KMS-11 (cell line): ENCODE data around the gene WDR47.
"Not testable (repeated sequence)": the region's sequence is repeated elsewhere in the genome, so short reads cannot be mapped to it uniquely, and the experiment has no call there.

Experiments used
- H2AFZ ChIP-seq: fragments of 200-600 bp; sonication (generic); 2 replicates; pipeline ENCODE4 v1.6.1; 2016; ENCODE audit warnings: antibody characterized with exemption, mixed run types, low read depth
- H3K27ac ChIP-seq: fragments of 200-600 bp; sonication (generic); 2 replicates; pipeline ENCODE4 v1.6.1; 2016; ENCODE audit warnings: mild to moderate bottlenecking, mixed run types
- H3K27me3 ChIP-seq: fragments of 200-600 bp; sonication (generic); 2 replicates; pipeline ENCODE4 v1.6.1; 2017; ENCODE audit warnings: mild to moderate bottlenecking, low read depth, mixed run types, moderate library complexity; ENCODE audit not compliant: insufficient read depth
- H3K36me3 ChIP-seq: fragments of 200-600 bp; sonication (generic); 2 replicates; pipeline ENCODE4 v1.6.1; 2017; ENCODE audit warnings: mild to moderate bottlenecking, mixed run types; ENCODE audit not compliant: insufficient read depth
- H3K4me1 ChIP-seq: fragments of 200-600 bp; sonication (generic); 2 replicates; pipeline ENCODE4 v1.6.1; 2016; ENCODE audit warnings: mild to moderate bottlenecking, low read depth, mixed run types; ENCODE audit not compliant: poor library complexity, severe bottlenecking
- H3K4me2 ChIP-seq: fragments of 200-600 bp; sonication (generic); 2 replicates; pipeline ENCODE4 v1.7.0; 2016; ENCODE audit warnings: mild to moderate bottlenecking, mixed run types
- H3K4me3 ChIP-seq: fragments of 200-600 bp; sonication (generic); IDR thresholded peaks from 2 replicates; pipeline ENCODE4 v1.6.1; 2017; ENCODE audit warnings: low read depth, low read length, mixed read lengths; ENCODE audit not compliant: insufficient read depth
- H3K79me2 ChIP-seq: fragments of 200-600 bp; sonication (generic); 2 replicates; pipeline ENCODE4 v1.6.1; 2016; ENCODE audit warnings: low read depth, mixed run types; ENCODE audit not compliant: insufficient read depth
- H3K9ac ChIP-seq: fragments of 200-600 bp; sonication (generic); 2 replicates; pipeline ENCODE4 v1.6.1; 2016; ENCODE audit warnings: mild to moderate bottlenecking, mixed run types
- H4K20me1 ChIP-seq: fragments of 200-600 bp; sonication (generic); 2 replicates; pipeline ENCODE4 v1.6.1; 2016; ENCODE audit warnings: mild to moderate bottlenecking, mixed run types; ENCODE audit not compliant: insufficient read depth
- CTCF ChIP-seq: fragments of 200-600 bp; sonication (generic); conservative IDR thresholded peaks from 2 replicates; pipeline ENCODE4 v1.6.1; 2017; ENCODE audit warnings: low read depth, mild to moderate bottlenecking, antibody characterized with exemption, low read length, moderate library complexity, mixed read lengths

WDR47 gene

DNA sequence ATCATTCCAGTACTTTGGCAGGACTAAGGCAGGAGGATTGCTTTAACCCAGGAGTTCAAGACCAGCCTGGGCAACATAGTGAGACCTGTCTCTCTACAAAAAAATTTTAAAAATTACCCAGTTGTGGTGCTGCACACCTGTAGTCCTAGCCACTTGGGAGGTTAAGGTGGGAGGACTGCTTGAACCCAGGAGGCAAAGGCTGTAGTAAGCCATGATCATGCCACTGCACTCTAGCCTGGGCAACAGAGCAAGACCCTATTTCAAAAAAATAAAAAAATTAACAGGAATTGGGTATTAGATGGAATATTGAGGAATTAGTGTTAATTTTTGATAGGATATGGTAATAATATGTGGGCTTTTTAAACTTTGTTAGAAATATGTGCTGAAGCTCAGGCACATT, 17.1 kb upstream of the WDR47 start:
- no peaks in the 10 kb centered on the region for H3K79me2 ChIP-seq
- TF ChIP-seq CTCF: no peak
- no peaks in the 10 kb centered on the region for H4K20me1 ChIP-seq
- H3K36me3 ChIP-seq: no peaks in the 10 kb centered on the region
- no peaks in the 10 kb centered on the region for H3K27me3 ChIP-seq
- H2AFZ ChIP-seq: no peak overlapping the region
- no peak overlapping the region for H3K9ac ChIP-seq
- no peak overlapping the region for H3K4me3 ChIP-seq
- H3K4me2 ChIP-seq: no peak overlapping the region
- H3K4me1 ChIP-seq: no peaks in the 10 kb centered on the region
- no peak overlapping the region for H3K27ac ChIP-seq

- H3K79me2 ChIP-seq: no peaks in the 10 kb centered on the region
- H3K4me3 ChIP-seq: no peak overlapping the region
- no peaks in the 10 kb centered on the region for H3K27me3 ChIP-seq
- no peaks in the 10 kb centered on the region for H3K4me1 ChIP-seq
- no peak overlapping the region for H3K4me2 ChIP-seq
- H2AFZ ChIP-seq: no peak overlapping the region
- H3K9ac ChIP-seq: no peak overlapping the region
- no peaks in the 10 kb centered on the region for H4K20me1 ChIP-seq
- no peak overlapping the region for H3K27ac ChIP-seq
- no peak for TF ChIP-seq CTCF
- H3K36me3 ChIP-seq: no peaks in the 10 kb centered on the region
Measured at GRCh38 chr1:109056064-109056463, 14.2 kb upstream of the WDR47 start.

GRCh38 chr1:109052145-109052544, 10.2 kb upstream of the WDR47 start:
- H3K4me2 ChIP-seq, H3K36me3 ChIP-seq, H3K27ac ChIP-seq, H3K4me1 ChIP-seq, H3K9ac ChIP-seq, H4K20me1 ChIP-seq, H3K27me3 ChIP-seq, H2AFZ ChIP-seq, H3K79me2 ChIP-seq, H3K4me3 ChIP-seq: not testable (repeated sequence)

DNA sequence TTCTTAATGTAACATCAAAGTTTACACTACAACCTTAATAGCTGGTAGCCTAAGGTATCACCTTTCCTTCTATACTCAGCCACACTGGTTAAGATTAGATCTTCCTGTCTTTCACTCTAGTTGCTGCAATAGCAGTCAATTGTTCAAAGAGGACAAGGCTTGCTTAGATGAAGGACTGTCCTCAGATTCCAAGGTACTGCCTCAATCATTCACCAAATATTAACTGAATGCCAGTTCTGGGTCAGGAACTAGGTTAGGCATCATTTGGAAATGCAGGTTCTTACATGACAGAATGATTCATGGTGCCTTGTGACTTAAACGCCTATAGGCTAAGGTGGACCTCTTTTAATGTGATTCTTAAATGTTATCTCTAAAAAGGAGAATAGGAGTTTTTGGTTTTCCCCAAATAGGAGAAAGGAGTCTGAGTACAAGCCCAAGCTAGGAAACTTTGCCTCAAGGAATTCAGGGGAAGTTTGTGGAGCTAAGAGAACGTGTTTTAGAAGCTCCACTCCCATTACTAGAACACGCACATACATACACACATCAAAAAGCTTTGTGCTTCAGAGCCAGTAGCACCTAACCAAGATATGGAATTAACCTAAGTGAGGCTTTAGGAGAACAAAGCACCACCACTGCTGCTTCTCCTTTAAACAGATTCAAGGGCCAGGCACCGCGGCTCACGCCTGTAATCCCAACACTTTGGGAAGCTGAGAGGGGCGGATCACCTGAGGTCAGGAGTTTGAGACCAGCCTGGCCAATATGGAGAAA, 8.5 kb upstream of the WDR47 start:
- Histone ChIP-seq H3K27ac (no peak overlapping the region), H4K20me1 (no peaks in the 10 kb centered on the region), H3K4me1 (no peaks in the 10 kb centered on the region), H3K4me3 (no peak overlapping the region), H3K9ac (no peak overlapping the region), H3K36me3 (no peaks in the 10 kb centered on the region), H3K27me3 (no peaks in the 10 kb centered on the region), H3K4me2 (no peak overlapping the region), H3K79me2 (no peaks in the 10 kb centered on the region), H2AFZ (no peak overlapping the region)
- TF ChIP-seq CTCF: no peak

DNA sequence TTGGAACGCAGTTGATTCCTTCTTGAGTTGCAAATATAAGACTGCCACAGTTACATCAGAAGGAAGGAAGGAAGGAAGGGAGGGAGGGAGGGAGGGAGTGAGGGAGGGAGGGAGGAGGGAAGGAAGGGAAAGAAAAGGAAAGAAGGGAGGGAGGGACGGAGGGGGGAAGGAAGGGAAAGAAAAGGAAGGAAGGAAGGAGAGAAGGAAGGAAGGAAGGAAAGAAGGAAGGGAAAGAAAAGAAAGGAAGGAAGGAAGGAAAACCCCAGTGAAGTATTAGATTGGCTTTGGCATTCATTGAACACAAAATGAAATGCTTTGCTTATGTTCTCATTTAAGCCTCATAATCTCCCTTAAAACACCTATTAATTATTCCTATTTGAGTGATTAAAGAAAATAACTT, 6.4 kb upstream of the WDR47 start:
- Histone ChIP-seq H3K4me3 (no peak overlapping the region), H3K27me3 (no peaks in the 10 kb centered on the region), H3K4me2 (no peak overlapping the region), H3K9ac (no peak overlapping the region), H3K36me3 (no peaks in the 10 kb centered on the region), H3K4me1 (no peaks in the 10 kb centered on the region), H3K27ac (no peak overlapping the region), H2AFZ (no peak overlapping the region), H4K20me1 (no peaks in the 10 kb centered on the region), H3K79me2 (no peaks in the 10 kb centered on the region)
- TF ChIP-seq CTCF: no peak
